HG03469 (cell line): Measurements from ENCODE around the gene TTC7B.
"Not testable (repeated sequence)": the region's sequence is repeated elsewhere in the genome, so short reads cannot be mapped to it uniquely, and the experiment has no call there.

Source experiments
- ATAC-seq: cut with Tn5 transposase; IDR thresholded peaks from one replicate; pipeline ENCODE4 v1.9.1; 2021; ENCODE audit warnings: mild to moderate bottlenecking, moderate library complexity, moderate number of reproducible peaks; ENCODE audit not compliant: unreplicated experiment

The TTC7B gene, protein sequence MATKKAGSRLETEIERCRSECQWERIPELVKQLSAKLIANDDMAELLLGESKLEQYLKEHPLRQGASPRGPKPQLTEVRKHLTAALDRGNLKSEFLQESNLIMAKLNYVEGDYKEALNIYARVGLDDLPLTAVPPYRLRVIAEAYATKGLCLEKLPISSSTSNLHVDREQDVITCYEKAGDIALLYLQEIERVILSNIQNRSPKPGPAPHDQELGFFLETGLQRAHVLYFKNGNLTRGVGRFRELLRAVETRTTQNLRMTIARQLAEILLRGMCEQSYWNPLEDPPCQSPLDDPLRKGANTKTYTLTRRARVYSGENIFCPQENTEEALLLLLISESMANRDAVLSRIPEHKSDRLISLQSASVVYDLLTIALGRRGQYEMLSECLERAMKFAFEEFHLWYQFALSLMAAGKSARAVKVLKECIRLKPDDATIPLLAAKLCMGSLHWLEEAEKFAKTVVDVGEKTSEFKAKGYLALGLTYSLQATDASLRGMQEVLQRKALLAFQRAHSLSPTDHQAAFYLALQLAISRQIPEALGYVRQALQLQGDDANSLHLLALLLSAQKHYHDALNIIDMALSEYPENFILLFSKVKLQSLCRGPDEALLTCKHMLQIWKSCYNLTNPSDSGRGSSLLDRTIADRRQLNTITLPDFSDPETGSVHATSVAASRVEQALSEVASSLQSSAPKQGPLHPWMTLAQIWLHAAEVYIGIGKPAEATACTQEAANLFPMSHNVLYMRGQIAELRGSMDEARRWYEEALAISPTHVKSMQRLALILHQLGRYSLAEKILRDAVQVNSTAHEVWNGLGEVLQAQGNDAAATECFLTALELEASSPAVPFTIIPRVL

DNA sequence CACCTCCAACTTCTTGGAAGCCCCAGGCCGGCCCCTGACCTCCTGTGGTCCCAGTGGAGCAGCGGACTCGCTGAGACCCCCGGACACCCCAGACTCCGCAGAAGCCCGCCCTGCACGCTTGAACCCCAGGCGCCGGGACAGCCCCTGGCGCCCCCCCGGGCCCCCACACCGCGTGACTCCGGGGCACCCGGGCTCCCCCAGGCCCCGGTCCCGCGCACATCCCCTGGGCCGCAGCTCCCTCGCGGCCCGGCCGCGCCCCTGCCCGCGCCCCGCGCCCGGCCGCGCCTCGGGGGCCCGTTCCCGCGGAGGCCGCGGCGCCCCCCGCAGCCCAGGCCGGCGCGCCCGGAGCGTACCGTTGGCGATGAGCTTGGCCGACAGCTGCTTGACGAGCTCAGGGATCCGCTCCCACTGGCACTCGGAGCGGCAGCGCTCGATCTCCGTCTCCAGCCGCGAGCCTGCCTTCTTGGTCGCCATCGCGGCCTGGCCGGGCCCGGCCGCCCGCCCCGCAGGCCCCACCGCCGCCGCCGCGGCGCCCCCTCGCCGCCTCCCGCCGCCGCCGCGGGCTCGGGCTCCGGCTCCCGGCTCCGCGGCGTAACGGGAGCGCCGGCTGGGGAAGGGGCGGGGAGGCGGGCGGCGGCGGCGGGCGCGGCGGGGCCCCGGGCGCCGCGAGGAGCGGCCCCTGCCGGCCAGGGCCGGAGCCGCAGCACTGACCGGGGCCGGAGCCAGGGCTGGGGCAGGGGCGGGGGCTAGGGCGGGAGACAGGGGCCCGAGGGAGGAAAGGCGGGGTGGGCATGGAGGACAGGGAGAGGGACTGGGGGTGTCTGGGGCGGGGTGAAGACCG is at the start of gene TTC7B:
Gene TTC7B, minus strand, starts transcription at position 609 of the 841 bp plus-strand sequence. Its CDS starts 135 bp downstream, at position 474.
- ATAC-seq, result no peak

DNA sequence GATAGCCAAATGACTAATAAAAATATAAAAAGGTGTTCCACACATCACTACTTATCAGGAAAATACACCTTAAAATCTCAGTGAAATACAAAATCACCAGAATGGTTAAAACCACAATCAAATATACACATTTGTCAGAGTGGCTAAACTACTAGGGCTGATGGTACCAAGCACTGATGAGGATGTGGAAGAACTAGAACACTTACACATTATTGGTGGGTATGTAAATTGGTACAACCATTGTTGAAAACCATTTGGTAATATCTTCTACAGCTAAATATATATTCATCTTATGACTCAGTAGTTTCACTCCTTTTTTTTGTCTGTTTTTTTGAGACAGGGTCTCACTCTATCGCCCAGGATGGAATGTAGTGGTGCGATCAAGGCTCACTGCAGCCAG is 48.5 kb upstream of the TTC7B start:
- no peak for ATAC-seq

DNA sequence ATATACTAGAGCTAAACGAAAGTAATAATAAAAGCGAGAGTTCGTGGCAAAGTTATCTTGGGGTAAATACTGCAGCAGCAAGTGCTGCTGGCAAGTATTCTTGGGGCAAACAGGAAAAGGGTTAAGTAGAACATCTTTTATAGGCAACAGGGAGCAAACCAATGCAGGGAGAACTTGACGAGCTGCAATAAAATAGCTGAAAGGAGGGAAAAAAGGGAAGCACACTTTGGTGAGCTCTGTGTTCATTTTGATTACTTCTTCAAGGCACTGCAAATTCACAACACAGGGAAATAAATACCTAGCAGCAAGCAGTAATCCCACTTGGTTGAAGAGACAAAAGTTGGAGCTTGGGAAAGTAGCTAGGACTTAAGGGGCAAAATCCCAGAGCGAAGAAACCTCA is 42.3 kb upstream of the TTC7B start:
- ATAC-seq, result no peak

DNA sequence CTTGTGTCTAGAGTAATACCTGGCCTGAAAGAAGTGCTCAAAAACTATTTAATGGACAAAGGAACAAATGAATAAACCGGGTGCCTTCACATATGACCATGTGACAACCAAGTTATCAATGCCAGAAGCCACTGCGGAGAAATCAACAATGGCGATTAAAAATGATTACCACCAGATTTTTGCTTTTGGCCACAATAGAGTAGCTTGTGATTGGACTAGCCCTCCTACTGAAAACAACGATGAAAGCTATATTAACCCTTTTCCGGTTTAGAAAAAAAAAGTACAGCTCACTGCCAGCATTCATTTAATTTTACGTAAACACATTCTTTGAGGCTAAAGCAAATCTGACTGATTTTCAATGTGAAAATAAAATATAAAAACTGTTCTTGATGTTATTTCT is 41.6 kb upstream of the TTC7B start:
- no peak for ATAC-seq

DNA sequence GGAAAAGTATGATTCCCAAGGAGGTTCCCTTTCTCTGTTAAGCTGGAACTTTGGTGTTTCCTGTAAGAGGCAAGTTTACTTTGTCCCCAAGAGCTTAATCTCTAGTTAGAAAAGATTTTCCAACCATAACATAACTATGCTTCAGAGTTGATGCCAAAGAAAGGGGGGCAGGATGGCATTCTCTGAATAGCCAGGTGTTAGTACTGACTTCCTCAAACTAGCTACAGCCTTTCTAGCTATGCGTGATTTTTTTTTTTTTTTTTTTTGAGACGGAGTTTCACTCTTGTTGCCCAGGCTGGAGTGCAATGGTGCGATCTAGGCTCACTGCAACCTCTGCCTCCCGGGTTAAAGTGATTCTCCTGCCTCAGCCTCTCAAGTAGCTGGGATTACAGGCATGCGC is 39.9 kb upstream of the TTC7B start:
- ATAC-seq, result not testable (repeated sequence)

DNA sequence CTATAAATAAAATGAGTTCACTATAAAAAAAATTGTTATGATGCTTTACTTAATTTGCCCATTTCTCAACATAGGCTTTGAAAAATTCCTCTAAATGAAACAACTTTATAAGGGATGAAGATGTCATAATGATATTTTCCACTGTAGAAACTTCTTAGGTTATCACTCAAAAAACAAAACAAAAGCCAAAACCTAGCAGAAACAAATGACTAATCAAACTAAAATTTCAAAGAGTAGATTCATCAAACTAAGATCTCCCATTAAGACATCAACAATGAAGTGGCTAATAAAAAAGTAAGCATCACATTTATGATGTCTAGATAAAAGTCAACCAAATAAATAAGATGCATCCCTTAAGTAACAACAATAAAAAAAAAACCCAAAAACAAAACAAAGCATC is 36.9 kb upstream of the TTC7B start:
- no peak for ATAC-seq

DNA sequence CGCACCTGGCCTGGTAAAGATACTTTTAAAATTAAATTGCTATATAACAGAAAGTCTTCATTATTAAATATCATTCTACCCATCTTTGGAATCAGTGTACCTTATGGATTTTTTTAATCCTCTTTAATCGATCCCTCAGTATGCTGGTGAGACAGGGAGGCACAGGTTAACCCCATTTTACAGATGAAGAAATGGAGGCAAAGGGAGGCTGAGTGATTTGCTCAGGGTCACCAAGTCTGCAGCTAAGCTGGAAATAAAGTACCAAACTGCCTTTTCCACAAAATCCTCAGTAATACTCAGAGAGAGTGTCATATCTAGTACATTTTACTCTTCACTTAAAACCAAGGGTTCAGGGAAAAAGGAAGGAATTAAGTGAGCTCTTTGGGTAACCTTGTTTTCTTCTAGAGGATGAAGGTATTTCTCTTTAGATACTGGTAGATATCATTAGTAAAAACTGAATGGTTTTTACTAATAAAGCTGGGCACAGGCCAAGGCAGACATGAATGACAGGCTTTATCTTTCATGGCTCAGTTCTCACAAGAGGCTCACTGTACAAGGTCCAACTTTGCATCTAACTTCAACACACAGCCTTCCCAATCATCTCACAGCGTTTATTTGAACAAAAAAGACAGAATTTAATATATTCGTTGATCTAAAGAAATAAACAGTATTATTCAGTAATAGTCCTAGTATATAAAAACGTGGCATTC is 35.3 kb upstream of the TTC7B start:
- no peak for ATAC-seq

DNA sequence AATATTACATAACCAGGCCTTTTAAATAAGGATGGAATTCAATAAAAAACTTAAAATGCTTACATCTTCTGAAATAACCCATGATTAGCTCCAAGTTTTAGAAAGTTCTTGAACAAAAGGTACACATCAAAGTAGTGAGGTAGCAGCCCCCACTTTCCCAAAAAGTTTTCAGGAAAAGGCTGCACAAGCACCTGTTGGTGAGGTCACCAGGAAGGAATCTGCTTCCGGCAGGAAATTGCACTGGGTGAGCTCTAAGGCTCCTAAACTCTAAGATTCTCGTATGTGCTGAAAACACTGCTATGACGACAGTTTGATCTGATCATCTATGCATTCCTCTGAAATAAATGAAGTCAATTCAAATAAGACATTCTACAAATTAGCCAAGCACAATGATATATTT is 34.3 kb upstream of the TTC7B start:
- ATAC-seq, result no peak

DNA sequence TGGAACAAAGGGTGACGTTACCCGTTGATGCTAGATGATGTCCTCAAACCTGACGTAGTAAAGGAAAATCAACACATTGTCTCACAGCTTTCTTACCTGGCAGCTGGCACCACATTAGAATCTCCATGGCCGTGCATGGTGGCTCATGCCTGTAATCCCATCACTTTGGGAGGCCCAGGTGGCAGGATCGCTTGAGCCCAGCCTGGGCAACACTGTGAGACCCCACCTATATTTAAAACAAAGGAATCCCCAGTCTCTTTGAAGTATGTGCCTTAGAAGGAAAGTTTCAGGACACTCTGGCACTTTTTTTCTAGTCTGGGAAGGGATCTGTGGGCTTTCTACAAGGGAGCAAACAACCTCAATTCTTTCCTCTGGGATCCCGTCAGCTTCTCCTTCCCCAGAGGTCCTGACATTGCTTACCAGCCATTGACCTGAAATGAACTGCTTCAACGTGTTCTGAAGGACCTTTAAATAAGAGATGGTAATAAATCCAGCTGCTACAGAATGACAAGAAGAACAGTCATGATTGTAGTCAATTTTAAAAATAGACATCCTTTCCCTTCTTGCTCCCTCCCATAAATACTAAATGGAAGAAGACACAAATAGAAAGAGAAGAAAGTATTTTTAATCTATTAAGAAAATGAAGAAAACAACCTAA is 33.7 kb upstream of the TTC7B start:
- ATAC-seq, result no peak

DNA sequence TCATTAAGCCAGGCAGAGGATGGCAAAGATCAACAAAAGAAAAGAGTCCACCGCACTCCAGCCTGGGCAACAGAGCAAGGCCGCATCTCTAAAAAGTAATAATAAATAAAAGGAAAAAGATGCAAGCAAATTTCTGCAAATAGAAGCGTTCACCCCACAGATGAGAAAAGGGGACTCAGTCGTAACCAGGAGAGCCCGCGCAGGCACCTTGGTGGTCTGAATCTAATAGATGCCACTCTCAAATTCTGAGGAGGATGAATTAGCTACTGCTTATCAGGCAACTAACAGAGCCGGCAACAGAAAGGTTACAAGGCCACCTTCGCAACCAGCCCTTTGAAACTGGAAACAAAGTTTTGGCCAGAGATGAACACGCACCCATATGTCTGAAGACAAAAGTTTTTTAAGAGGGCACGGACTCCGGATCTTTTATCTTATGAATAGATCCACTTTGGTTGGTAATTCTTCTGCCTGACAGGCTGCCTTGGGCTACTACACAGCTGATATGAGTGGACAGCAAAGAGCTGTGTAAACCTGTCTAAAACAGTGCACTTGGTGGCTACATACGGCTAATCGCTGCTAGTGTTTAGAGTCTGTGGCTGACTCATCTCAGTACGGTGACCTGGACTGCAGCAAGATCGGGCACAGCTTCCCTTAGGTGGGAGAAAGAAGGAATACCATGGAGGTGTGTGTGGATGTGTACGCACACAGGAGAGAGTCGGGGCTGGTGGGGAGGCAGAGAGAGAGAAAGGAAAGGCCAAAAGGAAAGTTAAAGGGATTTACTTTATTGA is 32.9 kb upstream of the TTC7B start:
- no peak for ATAC-seq

DNA sequence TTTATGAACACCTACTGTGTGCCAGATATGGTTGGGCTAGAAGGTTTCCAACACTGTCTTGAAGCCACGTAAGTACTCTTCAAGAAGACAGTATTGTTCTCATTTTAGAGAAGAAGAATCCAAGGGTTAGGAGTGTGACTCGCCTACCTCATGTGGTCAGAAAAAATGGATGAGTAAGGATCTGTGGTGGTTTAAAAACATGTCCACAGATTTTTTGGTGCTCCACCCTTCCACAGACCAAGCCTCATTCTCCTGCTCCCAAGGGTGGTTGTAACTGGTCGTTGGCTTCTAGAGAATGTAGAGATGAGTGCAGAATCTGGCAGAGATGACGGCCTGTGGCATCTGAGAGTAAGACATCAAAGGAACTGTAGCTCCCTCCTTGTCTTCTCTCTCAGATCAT is 30.3 kb upstream of the TTC7B start:
- ATAC-seq, result no peak

DNA sequence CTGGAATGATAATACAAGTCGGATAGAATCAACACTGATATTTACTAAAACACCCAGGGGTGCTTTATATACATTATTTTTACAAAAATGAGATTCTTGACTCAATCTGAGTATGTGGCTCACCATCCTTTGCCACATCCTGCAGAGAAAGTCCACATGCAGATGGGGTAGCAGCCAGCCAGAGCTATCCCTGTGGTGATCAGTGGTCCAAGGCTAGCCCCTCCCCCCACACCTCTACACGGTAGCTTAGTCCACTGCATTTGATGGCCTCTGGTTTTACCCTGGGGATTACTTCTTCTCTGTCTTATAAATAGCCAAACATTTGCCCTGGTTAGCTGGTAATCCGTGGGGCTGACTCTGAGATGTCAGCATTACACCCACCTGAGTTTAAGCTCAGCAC is 28.1 kb upstream of the TTC7B start:
- ATAC-seq, result no peak

DNA sequence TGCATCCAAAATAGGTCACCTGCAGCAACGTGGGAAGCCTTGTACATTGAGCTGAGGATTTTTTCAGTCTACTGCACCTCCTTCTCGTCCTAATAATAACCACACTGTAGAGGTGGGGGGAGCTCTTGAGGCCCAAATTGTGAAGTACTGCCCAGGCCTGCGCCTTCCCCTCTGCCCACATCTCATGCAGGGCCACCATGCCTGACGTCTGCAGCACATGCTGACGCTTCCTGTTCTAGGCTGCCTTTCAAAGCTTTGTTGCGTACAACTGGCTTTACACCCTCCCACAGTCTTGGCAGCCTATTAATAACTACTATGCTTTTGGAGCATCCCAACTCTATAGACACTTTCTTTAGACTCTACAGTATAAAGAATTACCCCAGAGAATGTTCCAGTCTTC is 26.5 kb upstream of the TTC7B start:
- no peak for ATAC-seq

DNA sequence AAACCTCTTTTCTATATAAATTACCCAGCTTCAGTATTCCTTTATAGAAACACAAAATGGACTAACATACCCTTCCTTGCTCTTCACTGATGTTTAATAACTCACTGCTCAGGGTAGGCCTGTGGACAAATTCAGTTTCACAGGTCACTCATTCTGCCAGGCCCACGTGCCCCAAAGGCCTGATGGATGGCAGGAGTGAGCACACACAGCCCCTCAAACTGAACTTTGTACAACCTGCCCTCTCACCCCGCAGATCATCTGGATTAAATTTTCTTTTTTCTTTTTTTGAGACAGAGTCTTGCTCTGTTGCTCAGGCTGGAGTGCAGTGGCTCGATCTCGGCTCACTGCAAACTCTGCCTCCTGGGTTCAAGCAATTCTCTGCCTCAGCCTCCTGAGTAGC is 24.4 kb upstream of the TTC7B start:
- not testable (repeated sequence) for ATAC-seq

DNA sequence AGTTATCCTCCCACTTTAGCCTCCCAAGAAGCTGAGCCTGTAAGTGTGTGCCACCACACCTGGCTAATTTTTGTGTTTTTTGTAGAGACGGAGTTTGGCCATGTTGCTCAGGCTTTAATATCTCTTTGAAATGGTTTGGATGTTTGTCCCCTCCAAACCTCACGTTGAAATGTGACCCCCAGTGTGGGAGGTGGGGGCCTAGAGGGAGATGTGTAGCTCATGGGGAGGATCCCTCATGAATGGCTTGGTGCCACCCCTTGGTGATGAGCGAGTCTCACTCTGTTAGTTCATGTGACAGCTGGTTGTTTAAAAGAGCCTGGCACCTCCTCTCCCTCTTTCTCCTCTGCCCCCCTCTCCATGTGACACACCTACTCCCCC is 23.6 kb upstream of the TTC7B start:
- no peak for ATAC-seq

DNA sequence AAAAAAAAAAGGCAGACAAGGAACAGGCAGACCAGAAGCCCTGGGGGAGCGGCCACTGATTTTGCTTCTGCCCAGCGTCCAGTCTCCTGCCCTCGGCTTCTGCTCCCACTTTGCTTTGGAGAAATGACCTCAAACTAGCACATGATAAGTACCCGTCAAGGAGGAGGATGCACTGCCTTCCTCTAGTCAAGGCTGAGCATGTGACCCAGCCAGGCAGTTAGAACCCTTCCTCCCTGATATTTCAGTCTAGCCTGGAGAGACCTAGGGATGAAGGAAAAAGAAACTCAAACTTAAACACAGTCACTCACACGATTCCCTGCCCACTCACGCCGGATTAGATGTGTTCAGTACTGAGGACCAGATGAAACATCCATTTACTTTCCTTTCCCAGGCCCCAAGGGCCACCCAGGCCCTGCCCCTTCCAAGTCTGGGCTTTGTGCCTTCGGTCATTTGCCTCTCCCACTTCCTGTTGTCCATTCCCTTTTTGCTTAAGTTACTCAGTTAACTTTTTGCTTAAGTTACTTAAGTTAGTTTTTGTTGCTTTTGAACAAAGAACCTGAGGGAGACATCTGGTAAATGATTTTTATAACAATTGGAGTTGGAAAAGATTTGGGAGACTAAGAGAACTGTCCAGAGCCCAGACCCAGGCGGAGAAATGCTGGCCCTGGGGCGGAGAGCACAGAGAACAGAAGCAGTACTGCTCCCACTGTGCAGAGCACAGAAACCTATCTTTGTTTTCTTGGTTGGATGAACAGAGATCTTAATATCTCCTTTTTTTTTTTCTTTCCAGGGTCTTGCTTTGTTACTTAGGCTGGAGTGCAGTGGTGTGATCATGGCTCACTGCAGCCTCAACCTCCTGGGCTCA is 23.0 kb upstream of the TTC7B start:
- no peak for ATAC-seq

DNA sequence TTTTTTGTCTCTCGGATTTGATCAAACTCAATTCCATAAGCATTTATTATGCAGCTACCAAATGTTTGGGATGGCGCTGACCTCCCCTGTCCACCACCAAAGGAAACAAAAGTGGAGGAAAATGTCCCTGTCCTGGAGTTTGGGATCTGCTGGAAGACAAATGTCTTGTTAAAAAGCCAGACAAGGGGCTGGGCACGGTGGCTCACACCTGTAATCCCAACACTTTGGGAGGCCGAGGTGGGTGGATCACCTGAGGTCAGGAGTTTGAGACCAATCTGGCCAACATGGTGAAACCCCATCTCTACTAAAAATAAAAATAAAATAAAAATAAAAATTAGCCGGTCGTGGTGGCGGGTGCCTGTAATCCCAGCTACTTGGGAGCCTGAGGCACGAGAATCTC is 22.3 kb upstream of the TTC7B start:
- ATAC-seq, result not testable (repeated sequence)

DNA sequence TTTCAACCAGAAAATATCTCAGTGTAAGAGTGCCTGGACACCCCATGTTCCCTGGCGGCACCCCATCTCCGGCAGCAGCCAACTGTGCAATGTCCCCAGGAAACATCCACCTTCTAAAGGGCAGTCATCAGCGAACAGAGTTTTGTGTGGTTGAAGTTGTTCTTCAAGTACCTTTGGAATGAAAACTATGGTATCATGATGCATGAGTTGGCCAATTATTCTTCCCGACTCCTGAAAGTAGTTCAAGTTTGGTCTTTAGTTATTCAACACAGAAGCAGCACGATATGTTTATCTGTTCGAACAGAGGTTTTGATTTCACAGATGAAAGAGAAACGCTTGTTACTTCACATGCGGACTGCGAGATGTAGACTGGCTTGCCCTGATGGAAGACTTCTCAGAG is 21.1 kb upstream of the TTC7B start:
- no peak for ATAC-seq
